Skeletal muscle tissue (tissue), 4 donors: ENCODE data around the gene FBLN1. TPM values are rescaled to one million over a fixed set of nuclear protein-coding genes. Genes with fewer than 3 reads are reported as not detected.
"Not testable (repeated sequence)": the region's sequence is repeated elsewhere in the genome, so short reads cannot be mapped to it uniquely, and the experiment has no call there.

Experiments
- H3K27ac ChIP-seq: one replicate; pipeline ENCODE4 v1.7.0; 2013; ENCODE audit warnings: mild to moderate bottlenecking, low read depth, low read length, inconsistent platforms
- H3K27me3 ChIP-seq, 3 donors: one replicate each; pipeline ENCODE4 v1.7.0; 2013; ENCODE audit warnings: low read length in 3 of 3; ENCODE audit not compliant: control insufficient read depth in 3 of 3, insufficient read depth in 3 of 3
- H3K36me3 ChIP-seq, 3 donors: one replicate each; pipeline ENCODE4 v1.7.0; 2013; ENCODE audit warnings: low read length in 3 of 3; ENCODE audit not compliant: control insufficient read depth in 3 of 3, insufficient read depth in 3 of 3
- H3K4me1 ChIP-seq, 3 donors: one replicate each; pipeline ENCODE4 v1.7.0; 2013; ENCODE audit warnings: low read length in 3 of 3, mild to moderate bottlenecking in 3 of 3; ENCODE audit not compliant: control insufficient read depth in 3 of 3, insufficient read depth in 3 of 3
- H3K4me3 ChIP-seq, 3 donors: one replicate each; pipeline ENCODE4 v1.7.0; 2013; ENCODE audit warnings: low read length in 3 of 3
- H3K9ac ChIP-seq, 3 donors: one replicate each; pipeline ENCODE4 v1.7.0; 2013; ENCODE audit warnings: low read length in 3 of 3, mild to moderate bottlenecking in 3 of 3, moderate library complexity in 2 of 3, low read depth in 1 of 3
- H3K9me3 ChIP-seq, 3 donors: one replicate each; pipeline ENCODE4 v1.7.0; 2013; ENCODE audit warnings: low read length in 3 of 3; ENCODE audit not compliant: control insufficient read depth in 3 of 3
- total RNA-seq: library from RNA; depleted of rRNA; stranded (reverse); fragments of >200 nt; gene quantifications from one replicate; pipeline ENCODE4 v1.2.3, GENCODE V29; 2014
- donor health status: Osteomylitis.

The FBLN1 gene
- total RNA-seq, 1 donor from 2014 or later: 105 TPM

- Histone ChIP-seq H3K9ac (no peak overlapping the region), H3K9me3 (no peaks in the 10 kb centered on the region), H3K27me3 (peaks cover 0 to 8% (median 4%) of the 10 kb centered on the region in 3 donors), H3K4me3 (no peak overlapping the region), H3K27ac (no peak overlapping the region), H3K4me1 (no peaks in the 10 kb centered on the region), H3K36me3 (no peaks in the 10 kb centered on the region)
These were observed 119.3 kb downstream of the FBLN1 start for GRCh38 chr22:45621836-45622600.

- H3K9me3 ChIP-seq, H3K36me3 ChIP-seq, H3K27me3 ChIP-seq, H3K4me3 ChIP-seq, H3K4me1 ChIP-seq, H3K27ac ChIP-seq, H3K9ac ChIP-seq: not testable (repeated sequence)
These were observed 120.9 kb downstream of the FBLN1 start for GRCh38 chr22:45623464-45624145.

GRCh38 chr22:45626198-45626651, 123.5 kb downstream of the FBLN1 start:
- no peak overlapping the region for H3K9ac ChIP-seq
- no peaks in the 10 kb centered on the region for H3K9me3 ChIP-seq
- no peaks in the 10 kb centered on the region for H3K4me1 ChIP-seq
- H3K27ac ChIP-seq: no peak overlapping the region
- no peak overlapping the region for H3K4me3 ChIP-seq
- no peaks in the 10 kb centered on the region for H3K36me3 ChIP-seq
- H3K27me3 ChIP-seq: peaks cover 10 to 25% (median 18%) of the 10 kb centered on the region in 3 donors

- Histone ChIP-seq H3K27ac (no peak overlapping the region), H3K9ac (no peak overlapping the region), H3K36me3 (no peaks in the 10 kb centered on the region), H3K9me3 (no peaks in the 10 kb centered on the region), H3K4me3 (no peak overlapping the region), H3K27me3 (peaks cover 20 to 35% (median 29%) of the 10 kb centered on the region in 3 donors), H3K4me1 (no peaks in the 10 kb centered on the region)
These were observed 125.0 kb downstream of the FBLN1 start for GRCh38 chr22:45627489-45628233.

- no peak overlapping the region for H3K4me3 ChIP-seq
- no peak overlapping the region for H3K9ac ChIP-seq
- no peaks in the 10 kb centered on the region for H3K9me3 ChIP-seq
- H3K4me1 ChIP-seq: no peaks in the 10 kb centered on the region
- H3K36me3 ChIP-seq: no peaks in the 10 kb centered on the region
- no peak overlapping the region for H3K27ac ChIP-seq
- peaks cover 28 to 43% (median 30%) of the 10 kb centered on the region in 3 donors for H3K27me3 ChIP-seq
These were observed 125.8 kb downstream of the FBLN1 start for GRCh38 chr22:45628515-45628914.

- Histone ChIP-seq H3K9ac (no peak overlapping the region), H3K27ac (no peak overlapping the region), H3K36me3 (no peaks in the 10 kb centered on the region), H3K27me3 (peaks cover 30 to 42% (median 32%) of the 10 kb centered on the region in 3 donors), H3K4me3 (no peak overlapping the region), H3K9me3 (no peaks in the 10 kb centered on the region), H3K4me1 (no peaks in the 10 kb centered on the region)
These were observed 126.9 kb downstream of the FBLN1 start for GRCh38 chr22:45629469-45630089.

GRCh38 chr22:45630436-45630835, 127.8 kb downstream of the FBLN1 start:
- Histone ChIP-seq H3K9ac (no peak overlapping the region), H3K27me3 (peaks cover 28 to 39% (median 32%) of the 10 kb centered on the region in 3 donors), H3K27ac (no peak overlapping the region), H3K36me3 (no peaks in the 10 kb centered on the region), H3K4me1 (no peaks in the 10 kb centered on the region), H3K9me3 (no peaks in the 10 kb centered on the region), H3K4me3 (no peak overlapping the region)

GRCh38 chr22:45631140-45631840, 128.6 kb downstream of the FBLN1 start:
- Histone ChIP-seq H3K9me3 (no peaks in the 10 kb centered on the region), H3K27ac (no peak overlapping the region), H3K36me3 (no peaks in the 10 kb centered on the region), H3K9ac (no peak overlapping the region), H3K27me3 (peaks cover 22 to 39% (median 32%) of the 10 kb centered on the region in 3 donors), H3K4me1 (no peaks in the 10 kb centered on the region), H3K4me3 (no peak overlapping the region)

GRCh38 chr22:45631841-45632238, 129.2 kb downstream of the FBLN1 start:
- Histone ChIP-seq H3K4me3 (no peak overlapping the region), H3K9ac (no peak overlapping the region), H3K27me3 (peaks cover 22 to 41% (median 32%) of the 10 kb centered on the region in 3 donors), H3K9me3 (no peaks in the 10 kb centered on the region), H3K4me1 (no peaks in the 10 kb centered on the region), H3K27ac (no peak overlapping the region), H3K36me3 (no peaks in the 10 kb centered on the region)
